Endothelial cell of umbilical vein (primary cell): ENCODE results near the gene CNTLN.
"Not testable (repeated sequence)": the region's sequence is repeated elsewhere in the genome, so short reads cannot be mapped to it uniquely, and the experiment has no call there.

Experiments
- EZH2 ChIP-seq: IDR thresholded peaks from 2 replicates; pipeline ENCODE4 v1.6.1; 2012; ENCODE audit warnings: borderline replicate concordance, low read depth, mild to moderate bottlenecking, moderate library complexity, low read length, inconsistent platforms; ENCODE audit not compliant: severe bottlenecking
- FOS ChIP-seq: IDR thresholded peaks from 2 replicates; pipeline ENCODE4 v1.6.1; 2011; ENCODE audit warnings: mild to moderate bottlenecking, low read length, moderate library complexity, borderline replicate concordance; ENCODE audit not compliant: insufficient read depth
- GATA2 ChIP-seq: IDR thresholded peaks from 2 replicates; pipeline ENCODE4 v1.7.0; 2011; ENCODE audit warnings: low read depth, mild to moderate bottlenecking, moderate library complexity, mixed read lengths, low read length; ENCODE audit not compliant: insufficient read length, insufficient read depth
- JUN ChIP-seq: IDR thresholded peaks from 2 replicates; pipeline ENCODE4 v1.6.1; 2011; ENCODE audit warnings: borderline replicate concordance, low read depth; ENCODE audit not compliant: insufficient read length, insufficient read depth
- MYC ChIP-seq: IDR thresholded peaks from one replicate; pipeline ENCODE4 v1.6.1; 2011; ENCODE audit warnings: mild to moderate bottlenecking, low read depth, low read length
- POLR2A ChIP-seq: IDR thresholded peaks from 2 replicates; pipeline ENCODE4 v1.6.1; 2012; ENCODE audit warnings: low read depth, mild to moderate bottlenecking, control low read depth, low read length
- POLR2AphosphoS5 ChIP-seq: IDR thresholded peaks from 2 replicates; pipeline ENCODE4 v1.6.1; 2012; ENCODE audit warnings: low read depth, mild to moderate bottlenecking, control low read depth, low read length, moderate library complexity; ENCODE audit not compliant: insufficient read depth
- TF ChIP-seq, protein P1 (sequence below), 2 donors: IDR thresholded peaks; 1 replicate in 1 of 2; 2 replicates in 1 of 2; pipeline ENCODE4 v1.5.1; 2011; ENCODE audit warnings: low read length in 2 of 2, mild to moderate bottlenecking in 2 of 2, moderate library complexity in 2 of 2, control low read depth in 1 of 2, inconsistent platforms in 1 of 2, low read depth in 1 of 2; ENCODE audit not compliant: insufficient read depth in 1 of 2; ENCODE audit errors: extremely low read depth in 1 of 2
- TF ChIP-seq, protein P2 (sequence below): IDR thresholded peaks from 2 replicates; pipeline ENCODE4 v1.6.1; 2011; ENCODE audit not compliant: insufficient read depth, insufficient read length

DNA sequence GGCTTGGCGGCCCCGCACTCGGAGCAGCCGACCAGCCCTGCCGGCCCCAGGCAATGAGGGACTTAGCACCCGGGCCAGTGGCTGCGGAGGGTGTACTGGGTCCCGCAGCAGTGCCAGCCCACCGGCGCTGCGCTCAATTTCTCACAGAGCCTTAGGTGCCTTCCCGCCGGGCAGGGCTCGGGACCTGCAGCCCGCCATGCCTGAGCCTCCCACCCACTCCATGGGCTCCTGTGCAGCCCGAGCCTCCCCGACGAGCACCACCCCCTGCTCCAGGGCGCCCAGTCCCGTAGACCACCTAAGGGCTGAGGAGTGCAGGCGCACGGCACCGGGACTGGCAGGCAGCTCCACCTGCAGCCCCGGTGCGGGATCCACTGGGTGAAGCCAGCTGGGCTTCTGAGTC is 219.2 kb downstream of the CNTLN start:
- TF ChIP-seq, protein P1, sequence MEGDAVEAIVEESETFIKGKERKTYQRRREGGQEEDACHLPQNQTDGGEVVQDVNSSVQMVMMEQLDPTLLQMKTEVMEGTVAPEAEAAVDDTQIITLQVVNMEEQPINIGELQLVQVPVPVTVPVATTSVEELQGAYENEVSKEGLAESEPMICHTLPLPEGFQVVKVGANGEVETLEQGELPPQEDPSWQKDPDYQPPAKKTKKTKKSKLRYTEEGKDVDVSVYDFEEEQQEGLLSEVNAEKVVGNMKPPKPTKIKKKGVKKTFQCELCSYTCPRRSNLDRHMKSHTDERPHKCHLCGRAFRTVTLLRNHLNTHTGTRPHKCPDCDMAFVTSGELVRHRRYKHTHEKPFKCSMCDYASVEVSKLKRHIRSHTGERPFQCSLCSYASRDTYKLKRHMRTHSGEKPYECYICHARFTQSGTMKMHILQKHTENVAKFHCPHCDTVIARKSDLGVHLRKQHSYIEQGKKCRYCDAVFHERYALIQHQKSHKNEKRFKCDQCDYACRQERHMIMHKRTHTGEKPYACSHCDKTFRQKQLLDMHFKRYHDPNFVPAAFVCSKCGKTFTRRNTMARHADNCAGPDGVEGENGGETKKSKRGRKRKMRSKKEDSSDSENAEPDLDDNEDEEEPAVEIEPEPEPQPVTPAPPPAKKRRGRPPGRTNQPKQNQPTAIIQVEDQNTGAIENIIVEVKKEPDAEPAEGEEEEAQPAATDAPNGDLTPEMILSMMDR (IDR thresholded peaks at IDR 0.05; ENCODE audit: extremely low read depth in 1 of 2, insufficient read depth in 1 of 2, low read depth in 1 of 2, low read length in 2 of 2): not testable (repeated sequence)
- not testable (repeated sequence) for TF ChIP-seq POLR2A, POLR2AphosphoS5, JUN, EZH2, FOS, MYC, GATA2
- TF ChIP-seq, protein P2, sequence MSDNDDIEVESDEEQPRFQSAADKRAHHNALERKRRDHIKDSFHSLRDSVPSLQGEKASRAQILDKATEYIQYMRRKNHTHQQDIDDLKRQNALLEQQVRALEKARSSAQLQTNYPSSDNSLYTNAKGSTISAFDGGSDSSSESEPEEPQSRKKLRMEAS: not testable (repeated sequence)
